ENCODE measurements around the gene PAK1.
A peak's percentile ranks its signal among the peaks of the same experiment; 100 is the strongest.

PAK1 gene

GRCh38 chr11:77411717-77412441, 62.0 kb downstream of the PAK1 start:
- peak overlapping the region; percentile 67 for H3K4me3 ChIP-seq (ENCODE audit: low read length)
- DNase-seq (ENCODE audit: low read depth, low spot score): peak; percentile 72

GRCh38 chr11:77411137-77411707, 62.7 kb downstream of the PAK1 start:
- peak overlapping the region; percentile 67 for H3K4me3 ChIP-seq (ENCODE audit: low read length)
- DNase-seq (ENCODE audit: low read depth, low spot score): no peak

GRCh38 chr11:77410076-77410827, 63.6 kb downstream of the PAK1 start:
- no peak overlapping the region for H3K4me3 ChIP-seq (ENCODE audit: low read length)
- DNase-seq (ENCODE audit: low read depth, low spot score): no peak

GRCh38 chr11:77409046-77409445, 64.8 kb downstream of the PAK1 start:
- H3K4me3 ChIP-seq (ENCODE audit: low read length): no peak overlapping the region
- no peak for DNase-seq (ENCODE audit: low read depth, low spot score)

GRCh38 chr11:77407613-77408012, 66.3 kb downstream of the PAK1 start:
- no peak for DNase-seq (ENCODE audit: low read depth, low spot score)
- H3K4me3 ChIP-seq (ENCODE audit: low read length): no peak overlapping the region

GRCh38 chr11:77406396-77406795, 67.5 kb downstream of the PAK1 start:
- no peak for DNase-seq (ENCODE audit: low read depth, low spot score)
- H3K4me3 ChIP-seq (ENCODE audit: low read length): no peak overlapping the region

GRCh38 chr11:77403211-77403610, 70.7 kb downstream of the PAK1 start:
- no peak overlapping the region for H3K4me3 ChIP-seq (ENCODE audit: low read length)

GRCh38 chr11:77402218-77402556, 71.7 kb downstream of the PAK1 start:
- no peak overlapping the region for H3K4me3 ChIP-seq (ENCODE audit: low read length)
- no peak for DNase-seq (ENCODE audit: low read depth, low spot score)

More at GRCh38 chr11:77403211-77403610, 70.7 kb downstream of the PAK1 start:
- DNase-seq (ENCODE audit: low read depth, low spot score): no peak

- no peak overlapping the region for H3K4me3 ChIP-seq (ENCODE audit: low read length)
- DNase-seq (ENCODE audit: low read depth, low spot score): no peak
Measured at GRCh38 chr11:77401486-77402217, 72.2 kb downstream of the PAK1 start.

- H3K4me3 ChIP-seq (ENCODE audit: low read length): no peak overlapping the region
- no peak for DNase-seq (ENCODE audit: low read depth, low spot score)
Measured at GRCh38 chr11:77400775-77401449, 73.0 kb downstream of the PAK1 start.

GRCh38 chr11:77400271-77400670, 73.6 kb downstream of the PAK1 start:
- no peak overlapping the region for H3K4me3 ChIP-seq (ENCODE audit: low read length)
- no peak for DNase-seq (ENCODE audit: low read depth, low spot score)

GRCh38 chr11:77397631-77398030, 76.3 kb downstream of the PAK1 start:
- DNase-seq (ENCODE audit: low read depth, low spot score): no peak
- H3K4me3 ChIP-seq (ENCODE audit: low read length): no peak overlapping the region

- no peak for DNase-seq (ENCODE audit: low read depth, low spot score)
- no peak overlapping the region for H3K4me3 ChIP-seq (ENCODE audit: low read length)
Measured at GRCh38 chr11:77396911-77397310, 77.0 kb downstream of the PAK1 start.

- no peak for DNase-seq (ENCODE audit: low read depth, low spot score)
- no peak overlapping the region for H3K4me3 ChIP-seq (ENCODE audit: low read length)
Measured at GRCh38 chr11:77396305-77396704, 77.6 kb downstream of the PAK1 start.

GRCh38 chr11:77395460-77396173, 78.3 kb downstream of the PAK1 start:
- DNase-seq (ENCODE audit: low read depth, low spot score): no peak

GRCh38 chr11:77392842-77393241, 81.1 kb downstream of the PAK1 start:
- DNase-seq (ENCODE audit: low read depth, low spot score): no peak
- no peak overlapping the region for H3K4me3 ChIP-seq (ENCODE audit: low read length)

More at GRCh38 chr11:77395460-77396173, 78.3 kb downstream of the PAK1 start:
- no peak overlapping the region for H3K4me3 ChIP-seq (ENCODE audit: low read length)

- peak; percentile 39 for DNase-seq (ENCODE audit: low read depth, low spot score)
- H3K4me3 ChIP-seq (ENCODE audit: low read length): no peak overlapping the region
Measured at GRCh38 chr11:77387701-77388100, 86.2 kb downstream of the PAK1 start.

GRCh38 chr11:77386178-77386577, 87.7 kb downstream of the PAK1 start:
- DNase-seq (ENCODE audit: low read depth, low spot score): no peak
- H3K4me3 ChIP-seq (ENCODE audit: low read length): no peak overlapping the region

Measured in Jurkat, Clone E6-1 (cell line).